ENCODE measurements around the gene NDUFA11. TPM values are rescaled to one million over a fixed set of nuclear protein-coding genes. Genes with fewer than 3 reads are reported as not detected.
"Not testable (repeated sequence)": the region's sequence is repeated elsewhere in the genome, so short reads cannot be mapped to it uniquely, and the experiment has no call there.

Gene NDUFA11
- total RNA-seq, 4 donors from 2014 or later: 149 to 352 (median 235) TPM

DNA sequence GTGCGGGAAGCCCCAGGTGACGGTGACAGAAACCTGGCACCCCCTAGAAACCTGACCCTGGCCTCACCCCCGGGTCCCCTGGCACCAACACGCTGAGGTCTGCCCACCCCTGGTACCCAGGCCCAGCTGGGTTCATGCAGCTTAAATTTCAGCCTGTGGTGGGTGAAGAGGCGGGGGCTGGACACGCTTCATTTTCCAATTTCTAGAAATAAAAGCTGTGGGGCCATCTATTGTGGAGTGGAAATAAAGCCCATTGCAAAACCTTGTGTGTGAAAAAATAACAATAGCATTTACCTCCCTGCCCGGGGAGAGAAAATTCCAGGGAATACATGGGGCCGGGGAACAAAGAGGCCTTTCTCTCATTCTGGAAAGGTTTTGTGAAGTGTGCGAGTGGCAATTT is 25.7 kb downstream of the NDUFA11 start:
- H3K4me3 ChIP-seq: no peak overlapping the region
- WGBS, 2 donors (ENCODE audit: low coverage in 1 of 2): 75 to 87% methylated on average over 9 of the region's 9 CpGs
- no peak for DNase-seq
- H3K36me3 ChIP-seq: no peaks in the 10 kb centered on the region
- H3K4me1 ChIP-seq: peaks cover 12 to 15% (median 13%) of the 10 kb centered on the region in 4 donors
- no peak overlapping the region for H3K27ac ChIP-seq
- peaks cover 45% of the 10 kb centered on the region for H3K27me3 ChIP-seq
- TF ChIP-seq POLR2AphosphoS5 (IDR thresholded peaks at IDR 0.05) (no peak), POLR2A (IDR thresholded peaks at IDR 0.05) (no peak), EP300 (IDR thresholded peaks at IDR 0.05; ENCODE audit: low read depth) (no peak)
- TF ChIP-seq, protein P1, sequence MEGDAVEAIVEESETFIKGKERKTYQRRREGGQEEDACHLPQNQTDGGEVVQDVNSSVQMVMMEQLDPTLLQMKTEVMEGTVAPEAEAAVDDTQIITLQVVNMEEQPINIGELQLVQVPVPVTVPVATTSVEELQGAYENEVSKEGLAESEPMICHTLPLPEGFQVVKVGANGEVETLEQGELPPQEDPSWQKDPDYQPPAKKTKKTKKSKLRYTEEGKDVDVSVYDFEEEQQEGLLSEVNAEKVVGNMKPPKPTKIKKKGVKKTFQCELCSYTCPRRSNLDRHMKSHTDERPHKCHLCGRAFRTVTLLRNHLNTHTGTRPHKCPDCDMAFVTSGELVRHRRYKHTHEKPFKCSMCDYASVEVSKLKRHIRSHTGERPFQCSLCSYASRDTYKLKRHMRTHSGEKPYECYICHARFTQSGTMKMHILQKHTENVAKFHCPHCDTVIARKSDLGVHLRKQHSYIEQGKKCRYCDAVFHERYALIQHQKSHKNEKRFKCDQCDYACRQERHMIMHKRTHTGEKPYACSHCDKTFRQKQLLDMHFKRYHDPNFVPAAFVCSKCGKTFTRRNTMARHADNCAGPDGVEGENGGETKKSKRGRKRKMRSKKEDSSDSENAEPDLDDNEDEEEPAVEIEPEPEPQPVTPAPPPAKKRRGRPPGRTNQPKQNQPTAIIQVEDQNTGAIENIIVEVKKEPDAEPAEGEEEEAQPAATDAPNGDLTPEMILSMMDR (IDR thresholded peaks at IDR 0.05): no peak
- no peaks in the 10 kb centered on the region for H3K9me3 ChIP-seq
- intact Hi-C loops (cut with DNase I; ENCODE audit: low total_unique reads): no loop called here
- in situ Hi-C loops (cut with MboI; ENCODE audit: low pct_ligation_motif_present in 1 of 4, low pct_unique_long_range_greater_than_20kb in 1 of 4, low sequenced_read_pairs in 3 of 4): no loop called here

DNA sequence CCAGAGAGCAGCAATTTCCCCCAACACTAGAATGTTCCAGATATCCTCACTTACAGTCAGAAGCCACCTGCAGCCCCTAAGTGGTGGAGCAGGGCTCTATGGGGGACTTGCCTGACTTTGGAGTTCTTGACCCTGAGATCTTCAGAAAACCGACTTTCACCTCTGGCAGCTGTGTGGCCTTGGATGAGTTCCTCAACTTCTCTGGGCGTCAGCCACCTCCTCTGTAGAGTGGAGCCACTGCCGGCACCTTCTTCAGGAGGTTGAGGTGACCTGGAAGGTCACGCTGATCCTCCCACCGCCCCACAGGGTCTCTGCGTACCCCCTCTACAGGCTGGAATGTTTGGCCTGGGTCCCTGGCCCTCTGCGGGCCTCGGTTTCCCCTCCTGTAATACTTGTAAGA is 26.2 kb downstream of the NDUFA11 start:
- Histone ChIP-seq H3K27ac (no peak overlapping the region), H3K4me3 (no peak overlapping the region), H3K27me3 (peaks cover 44% of the 10 kb centered on the region), H3K9me3 (no peaks in the 10 kb centered on the region), H3K4me1 (peaks cover 12 to 15% (median 13%) of the 10 kb centered on the region in 4 donors), H3K36me3 (no peaks in the 10 kb centered on the region)
- no peak for TF ChIP-seq POLR2A (IDR thresholded peaks at IDR 0.05)
- TF ChIP-seq EP300 (IDR thresholded peaks at IDR 0.05; ENCODE audit: low read depth): no peak
- TF ChIP-seq POLR2AphosphoS5 (IDR thresholded peaks at IDR 0.05): no peak
- TF ChIP-seq, protein P1 (IDR thresholded peaks at IDR 0.05): no peak
- WGBS, 2 donors (ENCODE audit: low coverage in 1 of 2): 82% methylated on average over 8 of the region's 8 CpGs; no CpG with 5 or more reads in 1 of the 2 donors
- intact Hi-C loops (cut with DNase I; ENCODE audit: low total_unique reads): no loop called here
- in situ Hi-C loops (cut with MboI; ENCODE audit: low pct_ligation_motif_present in 1 of 4, low pct_unique_long_range_greater_than_20kb in 1 of 4, low sequenced_read_pairs in 3 of 4): no loop called here
- DNase-seq: no peak

DNA sequence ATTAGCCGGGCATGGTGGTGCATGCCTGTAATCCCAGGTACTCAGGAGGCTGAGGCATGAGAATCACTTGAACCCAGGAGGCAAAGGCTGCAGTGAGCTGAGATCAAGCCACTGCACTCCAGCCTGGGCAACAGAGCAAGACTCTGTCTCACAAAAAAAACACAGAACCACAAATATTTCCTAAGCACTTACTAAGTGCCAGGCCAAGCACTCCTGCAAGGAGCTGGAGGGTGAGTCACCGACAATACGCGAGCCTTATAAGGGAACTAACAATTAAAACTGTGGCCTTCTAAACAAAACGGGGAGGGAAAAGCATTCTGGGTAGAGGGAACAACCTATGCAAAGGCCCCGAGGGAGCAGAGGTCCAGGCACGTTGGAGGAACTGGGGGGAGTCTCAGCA is 29.1 kb downstream of the NDUFA11 start:
- H3K36me3 ChIP-seq; H3K27ac ChIP-seq; H3K9me3 ChIP-seq; in situ Hi-C loops (cut with MboI; ENCODE audit: low pct_ligation_motif_present in 1 of 4, low pct_unique_long_range_greater_than_20kb in 1 of 4, low sequenced_read_pairs in 3 of 4); H3K4me3 ChIP-seq; DNase-seq; H3K4me1 ChIP-seq; intact Hi-C loops (cut with DNase I; ENCODE audit: low total_unique reads): not testable (repeated sequence)
- peaks cover 19% of the 10 kb centered on the region for H3K27me3 ChIP-seq
- WGBS, 2 donors (ENCODE audit: low coverage in 1 of 2): 69 to 73% methylated on average over 7 of the region's 7 CpGs

DNA sequence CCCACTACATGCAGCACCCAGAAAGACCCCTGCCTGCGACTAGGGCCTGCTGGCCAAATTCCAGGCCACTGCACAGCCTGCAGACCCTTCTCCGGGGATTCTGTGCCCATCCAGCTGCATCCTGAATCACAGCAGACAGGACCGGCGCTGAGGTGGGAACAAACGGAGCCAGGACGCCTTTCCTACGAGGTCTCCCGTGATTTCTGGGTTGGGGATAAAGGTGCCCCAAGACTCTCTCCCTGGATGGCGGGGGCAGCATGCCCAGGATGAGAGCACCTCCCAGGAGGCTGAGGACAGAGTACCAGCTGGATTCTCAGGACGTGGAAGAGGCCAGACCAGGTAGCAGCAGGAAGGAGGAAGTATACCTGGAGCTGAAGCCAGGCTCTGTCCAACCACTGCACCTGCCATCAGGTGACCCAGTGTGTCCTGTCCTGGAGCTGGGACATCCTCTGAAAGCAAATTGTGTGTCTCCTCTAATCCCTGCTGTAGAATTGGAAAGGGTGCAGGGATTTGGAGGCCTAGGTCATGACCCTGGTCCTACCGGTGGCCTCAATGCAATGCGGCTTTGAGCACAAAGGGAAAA is 29.9 kb downstream of the NDUFA11 start:
- Histone ChIP-seq H3K9me3 (no peaks in the 10 kb centered on the region), H3K4me3 (no peak overlapping the region), H3K36me3 (no peaks in the 10 kb centered on the region), H3K27ac (no peak overlapping the region), H3K4me1 (no peaks in the 10 kb centered on the region), H3K27me3 (peaks cover 15% of the 10 kb centered on the region)
- 89% methylated on average over 12 of the region's 12 CpGs; no CpG with 5 or more reads in 1 of the 2 donors for WGBS, 2 donors (ENCODE audit: low coverage in 1 of 2)
- no peak for DNase-seq
- intact Hi-C loops (cut with DNase I; ENCODE audit: low total_unique reads) (no loop called here), in situ Hi-C loops (cut with MboI; ENCODE audit: low pct_ligation_motif_present in 1 of 4, low pct_unique_long_range_greater_than_20kb in 1 of 4, low sequenced_read_pairs in 3 of 4) (no loop called here)
- TF ChIP-seq, protein P1 (IDR thresholded peaks at IDR 0.05): no peak
- no peak for TF ChIP-seq EP300 (IDR thresholded peaks at IDR 0.05; ENCODE audit: low read depth)
- TF ChIP-seq POLR2A (IDR thresholded peaks at IDR 0.05): no peak
- no peak for TF ChIP-seq POLR2AphosphoS5 (IDR thresholded peaks at IDR 0.05)

DNA sequence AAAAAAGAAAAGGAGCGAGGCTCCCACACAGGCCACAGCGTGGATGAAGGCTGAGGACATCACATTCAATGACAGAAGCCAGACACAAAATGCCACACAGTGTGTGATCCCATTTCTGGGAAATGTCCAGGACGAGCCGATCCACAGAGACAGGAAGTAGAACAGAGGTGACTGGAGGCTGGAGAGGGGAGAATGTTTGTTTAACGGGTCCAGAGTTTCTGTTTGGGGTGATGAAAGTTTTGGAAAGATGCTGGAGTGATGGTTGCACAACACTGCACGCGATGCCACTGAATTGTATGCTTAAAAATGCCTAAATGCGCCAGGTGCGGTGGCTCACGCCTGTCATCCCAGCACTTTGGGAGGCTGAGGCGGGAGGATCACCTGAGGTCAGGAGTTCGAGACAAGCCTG is 32.6 kb downstream of the NDUFA11 start:
- Histone ChIP-seq H3K27me3 (no peaks in the 10 kb centered on the region), H3K36me3 (no peaks in the 10 kb centered on the region), H3K9me3 (no peaks in the 10 kb centered on the region), H3K27ac (peak overlapping the region in 2 of 4 donors; percentile 37 to 48), H3K4me1 (no peaks in the 10 kb centered on the region), H3K4me3 (no peak overlapping the region)
- in situ Hi-C loops (cut with MboI; ENCODE audit: low pct_ligation_motif_present in 1 of 4, low pct_unique_long_range_greater_than_20kb in 1 of 4, low sequenced_read_pairs in 3 of 4): no loop called here
- DNase-seq: no peak
- no peak for TF ChIP-seq POLR2A (IDR thresholded peaks at IDR 0.05)
- TF ChIP-seq EP300 (IDR thresholded peaks at IDR 0.05; ENCODE audit: low read depth): peak; percentile 39
- TF ChIP-seq, protein P1 (IDR thresholded peaks at IDR 0.05): no peak
- peak; percentile 27 to 77 (median 59) for TF ChIP-seq POLR2AphosphoS5 (IDR thresholded peaks at IDR 0.05)
- WGBS, 2 donors (ENCODE audit: low coverage in 1 of 2): 59 to 73% methylated on average over 8 to 12 of the region's 12 CpGs
- intact Hi-C loops (cut with DNase I; ENCODE audit: low total_unique reads): no loop called here
